H9 (cell line): Measurements from ENCODE around the gene SLC39A8. TPM values are rescaled to one million over a fixed set of nuclear protein-coding genes. Genes with fewer than 3 reads are reported as not detected.

Source experiments
- DNase-seq: peaks from one replicate; pipeline ENCODE4 v3.0.0-alpha.2; 2017
- H2AFZ ChIP-seq: one replicate; pipeline ENCODE4 v1.6.1; 2013; ENCODE audit warnings: mild to moderate bottlenecking, low read length, control low read depth, moderate library complexity
- H2AK5ac ChIP-seq: 2 replicates; pipeline ENCODE4 v1.6.1; 2013; ENCODE audit warnings: low read length, control low read depth, mixed read lengths; ENCODE audit not compliant: insufficient read length
- H2BK120ac ChIP-seq: one replicate; pipeline ENCODE4 v1.6.1; 2013; ENCODE audit warnings: low read depth, mild to moderate bottlenecking, low read length, control low read depth, inconsistent platforms; ENCODE audit not compliant: poor library complexity, severe bottlenecking
- H2BK12ac ChIP-seq: 2 replicates; pipeline ENCODE4 v1.6.1; 2013; ENCODE audit warnings: low read length, control low read depth, mixed read lengths, low read depth; ENCODE audit not compliant: insufficient read length
- H2BK15ac ChIP-seq: 2 replicates; pipeline ENCODE4 v1.6.1; 2013; ENCODE audit warnings: low read depth, low read length, control low read depth
- H2BK20ac ChIP-seq: one replicate; pipeline ENCODE4 v1.6.1; 2013; ENCODE audit warnings: low read depth, mild to moderate bottlenecking, low read length, control low read depth, inconsistent platforms; ENCODE audit not compliant: poor library complexity, severe bottlenecking
- H2BK5ac ChIP-seq: 2 replicates; pipeline ENCODE4 v1.6.1; 2013; ENCODE audit warnings: low read length, control low read depth, mixed read lengths; ENCODE audit not compliant: insufficient read length
- H3K14ac ChIP-seq: 2 replicates; pipeline ENCODE4 v1.6.1; 2013; ENCODE audit warnings: low read length, control low read depth; ENCODE audit not compliant: insufficient read depth
- H3K18ac ChIP-seq: 2 replicates; pipeline ENCODE4 v1.6.1; 2013; ENCODE audit warnings: low read depth, mild to moderate bottlenecking, mixed read lengths, low read length, control low read depth; ENCODE audit not compliant: insufficient read length
- H3K23ac ChIP-seq: 2 replicates; pipeline ENCODE4 v1.6.1; 2013; ENCODE audit warnings: low read length, control low read depth, mixed read lengths, low read depth; ENCODE audit not compliant: insufficient read length
- H3K23me2 ChIP-seq: 2 replicates; pipeline ENCODE4 v1.6.1; 2013; ENCODE audit warnings: low read depth, mild to moderate bottlenecking, mixed read lengths, low read length, control low read depth; ENCODE audit not compliant: insufficient read length, poor library complexity, severe bottlenecking
- H3K27ac ChIP-seq: 2 replicates; pipeline ENCODE4 v1.5.1; 2013; ENCODE audit warnings: low read length, control low read depth, mixed read lengths, low read depth; ENCODE audit not compliant: insufficient read length
- H3K27me3 ChIP-seq: 2 replicates; pipeline ENCODE4 v1.6.1; 2013; ENCODE audit warnings: low read length, control low read depth, inconsistent platforms; ENCODE audit not compliant: insufficient read depth
- H3K4ac ChIP-seq: 2 replicates; pipeline ENCODE4 v1.6.1; 2013; ENCODE audit warnings: low read depth, mild to moderate bottlenecking, control low read depth, inconsistent platforms, low read length, moderate library complexity
- H3K4me1 ChIP-seq: 2 replicates; pipeline ENCODE4 v1.6.1; 2013; ENCODE audit warnings: low read length, control low read depth, inconsistent platforms; ENCODE audit not compliant: insufficient read depth
- H3K4me2 ChIP-seq: 2 replicates; pipeline ENCODE4 v1.6.1; 2013; ENCODE audit warnings: low read length, control low read depth, mixed read lengths; ENCODE audit not compliant: insufficient read length, insufficient read depth
- H3K56ac ChIP-seq: 2 replicates; pipeline ENCODE4 v1.6.1; 2013; ENCODE audit warnings: low read depth, mild to moderate bottlenecking, mixed read lengths, low read length, control low read depth; ENCODE audit not compliant: insufficient read length
- H3K79me1 ChIP-seq: 2 replicates; pipeline ENCODE4 v1.6.1; 2013; ENCODE audit warnings: low read depth, mild to moderate bottlenecking, moderate library complexity, low read length, control low read depth, inconsistent platforms; ENCODE audit not compliant: insufficient read depth, poor library complexity, severe bottlenecking
- H3K79me2 ChIP-seq: 2 replicates; pipeline ENCODE4 v1.6.1; 2013; ENCODE audit warnings: low read length, control low read depth, inconsistent platforms; ENCODE audit not compliant: insufficient read depth
- H3K9ac ChIP-seq: 2 replicates; pipeline ENCODE4 v1.6.1; 2013; ENCODE audit warnings: low read length, control low read depth, mixed read lengths; ENCODE audit not compliant: insufficient read length; ENCODE audit errors: extremely low read depth
- H3K9me3 ChIP-seq: one replicate; pipeline ENCODE4 v1.6.1; 2013; ENCODE audit warnings: low read depth, low read length, inconsistent platforms; ENCODE audit not compliant: control insufficient read depth
- H3T11ph ChIP-seq: one replicate; pipeline ENCODE4 v1.6.1; 2013; ENCODE audit warnings: mild to moderate bottlenecking, low read length, control low read depth, inconsistent platforms
- H4K20me1 ChIP-seq: one replicate; pipeline ENCODE4 v1.6.1; 2013; ENCODE audit not compliant: control insufficient read depth, insufficient read length, insufficient read depth
- H4K5ac ChIP-seq: 2 replicates; pipeline ENCODE4 v1.6.1; 2013; ENCODE audit warnings: low read depth, mild to moderate bottlenecking, mixed read lengths, low read length, control low read depth; ENCODE audit not compliant: insufficient read length
- H4K8ac ChIP-seq: replicated peaks from 2 replicates; pipeline ENCODE4 v1.6.1; 2013; ENCODE audit warnings: low read length, control low read depth, mixed read lengths, low read depth; ENCODE audit not compliant: insufficient read length
- H4K91ac ChIP-seq: 2 replicates; pipeline ENCODE4 v1.6.1; 2013; ENCODE audit warnings: low read depth, mild to moderate bottlenecking, moderate library complexity, mixed read lengths, low read length, control low read depth; ENCODE audit not compliant: insufficient read length
- H3K27ac Mint-ChIP-seq, 3 experiments: 2 replicates in 2 of 3; 3 replicates in 1 of 3; pipeline ENCODE4 v1.8.0; 2020 to 2021; ENCODE audit warnings: mixed read lengths in 3 of 3, mild to moderate bottlenecking in 1 of 3, moderate library complexity in 1 of 3
- H3K27me3 Mint-ChIP-seq: 2 replicates; pipeline ENCODE4 v1.8.0; 2021; ENCODE audit warnings: low read depth, mild to moderate bottlenecking, moderate library complexity, mixed read lengths
- H3K36me3 Mint-ChIP-seq, 3 experiments: 2 replicates in 2 of 3; 3 replicates in 1 of 3; pipeline ENCODE4 v1.8.0; 2020 to 2021; ENCODE audit warnings: low read depth in 3 of 3, mixed read lengths in 3 of 3; ENCODE audit not compliant: insufficient read depth in 1 of 3
- H3K4me1 Mint-ChIP-seq, 2 experiments: 2 replicates each; pipeline ENCODE4 v1.8.0; 2020; ENCODE audit warnings: mixed read lengths in 2 of 2
- H3K4me3 Mint-ChIP-seq, 2 experiments: 2 replicates in 1 of 2; 3 replicates in 1 of 2; pipeline ENCODE4 v1.8.0; 2020 to 2021; ENCODE audit warnings: mild to moderate bottlenecking in 2 of 2, mixed read lengths in 2 of 2, moderate library complexity in 1 of 2
- H3K9me3 Mint-ChIP-seq, 2 experiments: 2 replicates in 1 of 2; 3 replicates in 1 of 2; pipeline ENCODE4 v1.8.0; 2020; ENCODE audit warnings: mild to moderate bottlenecking in 2 of 2, mixed read lengths in 2 of 2, moderate library complexity in 1 of 2
- WGBS: extraction: QIAGEN DNeasy Blood & Tissue Kit; methylation state at CpG from one replicate; pipeline ENCODE4 v1.1.7; 2013; ENCODE audit warnings: missing lambda C conversion rate, low lambda C conversion rate, mixed read lengths; ENCODE audit not compliant: insufficient read length; ENCODE audit errors: extremely low coverage; 5-methylcytosine and 5-hydroxymethylcytosine counted together
- total RNA-seq: library from RNA; stranded (reverse); gene quantifications from 2 replicates; pipeline ENCODE4 v1.2.1, GENCODE V29; 2021
- TF ChIP-seq, protein P1 (sequence below): fragments of 200-600 bp; sonication (generic); conservative IDR thresholded peaks from 3 replicates; pipeline ENCODE4 v1.8.0; 2021; ENCODE audit warnings: antibody characterized with exemption, mild to moderate bottlenecking

Gene SLC39A8
- total RNA-seq, 1 experiment from 2014 or later: 11.0 TPM

DNA sequence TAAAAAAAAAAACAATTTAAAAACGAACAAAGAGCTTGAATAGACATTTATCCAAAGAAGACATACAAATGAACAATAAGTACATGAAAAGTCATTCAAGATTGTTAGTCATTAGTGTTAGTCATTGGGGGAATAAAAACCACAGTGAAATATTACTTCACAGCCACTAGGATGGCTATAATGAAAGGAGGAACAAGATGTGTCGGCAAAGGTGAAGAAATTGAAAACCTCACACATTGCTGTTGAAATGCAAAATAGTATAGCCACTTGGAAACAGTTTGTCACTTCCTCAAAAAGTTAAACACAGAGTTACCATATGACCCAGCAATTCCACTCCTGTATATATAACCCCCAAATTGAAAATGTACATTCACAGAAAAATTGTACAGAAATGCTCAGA is 45.2 kb upstream of the SLC39A8 start:
- Histone ChIP-seq H2BK20ac (no peak overlapping the region), H3K27ac (no peak overlapping the region), H4K91ac (no peak overlapping the region), H3K79me1 (no peaks in the 10 kb centered on the region), H3K14ac (no peak overlapping the region), H4K5ac (no peak overlapping the region), H2AFZ (no peak overlapping the region), H2BK12ac (no peak overlapping the region), H3K23ac (no peak overlapping the region), H2BK15ac (no peak overlapping the region), H2AK5ac (no peak overlapping the region), H4K20me1 (no peaks in the 10 kb centered on the region), H3K27me3 (no peaks in the 10 kb centered on the region), H3K79me2 (no peaks in the 10 kb centered on the region), H3K56ac (no peak overlapping the region), H3K4me2 (no peak overlapping the region), H3K4me1 (peaks cover 5% of the 10 kb centered on the region; the same call in 1 of the 2 replicates), H3K9me3 (no peaks in the 10 kb centered on the region), H3T11ph (no peak overlapping the region), H3K23me2 (no peaks in the 10 kb centered on the region), H3K18ac (no peak overlapping the region), H3K9ac (no peak overlapping the region), H2BK5ac (no peak overlapping the region), H3K4ac (no peak overlapping the region), H2BK120ac (no peak overlapping the region), H4K8ac (no peak overlapping the region)
- Mint-ChIP-seq H3K27me3 (no peaks in the 10 kb centered on the region), H3K36me3 (no peaks in the 10 kb centered on the region; a peak in 1 of 7 replicates), H3K9me3 (no peaks in the 10 kb centered on the region), H3K27ac (no peak overlapping the region; a peak in 1 of 7 replicates), H3K4me3 (no peak overlapping the region), H3K4me1 (peaks cover 21 to 26% of the 10 kb centered on the region in 2 experiments)
- TF ChIP-seq, protein P1, sequence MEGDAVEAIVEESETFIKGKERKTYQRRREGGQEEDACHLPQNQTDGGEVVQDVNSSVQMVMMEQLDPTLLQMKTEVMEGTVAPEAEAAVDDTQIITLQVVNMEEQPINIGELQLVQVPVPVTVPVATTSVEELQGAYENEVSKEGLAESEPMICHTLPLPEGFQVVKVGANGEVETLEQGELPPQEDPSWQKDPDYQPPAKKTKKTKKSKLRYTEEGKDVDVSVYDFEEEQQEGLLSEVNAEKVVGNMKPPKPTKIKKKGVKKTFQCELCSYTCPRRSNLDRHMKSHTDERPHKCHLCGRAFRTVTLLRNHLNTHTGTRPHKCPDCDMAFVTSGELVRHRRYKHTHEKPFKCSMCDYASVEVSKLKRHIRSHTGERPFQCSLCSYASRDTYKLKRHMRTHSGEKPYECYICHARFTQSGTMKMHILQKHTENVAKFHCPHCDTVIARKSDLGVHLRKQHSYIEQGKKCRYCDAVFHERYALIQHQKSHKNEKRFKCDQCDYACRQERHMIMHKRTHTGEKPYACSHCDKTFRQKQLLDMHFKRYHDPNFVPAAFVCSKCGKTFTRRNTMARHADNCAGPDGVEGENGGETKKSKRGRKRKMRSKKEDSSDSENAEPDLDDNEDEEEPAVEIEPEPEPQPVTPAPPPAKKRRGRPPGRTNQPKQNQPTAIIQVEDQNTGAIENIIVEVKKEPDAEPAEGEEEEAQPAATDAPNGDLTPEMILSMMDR: no peak
- DNase-seq: no peak
- no CpG with 5 or more reads among the region's 2 CpGs for WGBS
